Stimulated activated CD4-positive, alpha-beta T cell treated with anti-CD3 and anti-CD28 coated beads, Interleukin-4, amount 100 ng/mL, for 48 hours (primary cell): Measurements from ENCODE around the gene CD48.

ENCODE experiments used
- DNase-seq, 2 donors: peaks; one replicate each; pipeline ENCODE4 v3.0.0-alpha.2; 2020; ENCODE audit warnings: low read depth in 2 of 2

The CD48 gene

DNA sequence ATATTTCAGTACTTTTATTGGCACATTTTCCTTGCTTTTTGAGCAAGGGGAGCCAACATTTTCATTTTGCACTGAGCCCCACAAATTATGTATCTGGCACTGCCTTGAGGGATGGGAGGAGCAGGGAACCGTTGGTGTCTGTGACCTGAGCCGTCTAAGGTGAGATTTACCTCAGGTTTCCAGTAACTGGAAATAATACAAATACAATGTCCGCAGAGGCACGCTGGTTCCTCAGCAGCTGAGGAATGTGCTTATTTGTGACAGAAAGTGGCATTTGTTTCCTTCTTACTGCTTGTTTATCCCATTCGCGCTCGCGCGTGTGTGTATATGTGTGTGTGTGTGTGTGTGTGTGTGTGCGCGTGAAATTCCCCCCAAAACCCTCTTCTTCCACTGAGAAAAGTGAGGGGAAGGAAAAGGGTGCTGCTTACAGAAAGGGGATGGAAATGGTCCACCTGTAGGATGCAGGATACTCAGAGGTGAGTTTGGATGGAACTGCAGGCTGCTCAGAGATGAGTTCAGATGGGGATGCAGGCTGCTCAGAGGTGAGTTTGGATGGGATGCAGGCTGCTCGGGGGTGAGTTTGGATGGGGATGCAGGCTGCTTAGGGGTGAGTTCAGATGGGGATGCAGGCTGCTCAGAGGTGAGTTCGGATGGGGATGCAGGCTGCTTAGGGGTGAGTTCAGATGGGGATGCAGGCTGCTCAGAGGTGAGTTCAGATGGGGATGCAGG lies 34.6 kb downstream of the CD48 start:
- no peak for DNase-seq

GRCh38 chr1:160675641-160676410 lies 35.8 kb downstream of the CD48 start:
- peak; percentile 62 to 74 for DNase-seq

GRCh38 chr1:160674415-160674814 lies 37.2 kb downstream of the CD48 start:
- DNase-seq, result no peak

DNA sequence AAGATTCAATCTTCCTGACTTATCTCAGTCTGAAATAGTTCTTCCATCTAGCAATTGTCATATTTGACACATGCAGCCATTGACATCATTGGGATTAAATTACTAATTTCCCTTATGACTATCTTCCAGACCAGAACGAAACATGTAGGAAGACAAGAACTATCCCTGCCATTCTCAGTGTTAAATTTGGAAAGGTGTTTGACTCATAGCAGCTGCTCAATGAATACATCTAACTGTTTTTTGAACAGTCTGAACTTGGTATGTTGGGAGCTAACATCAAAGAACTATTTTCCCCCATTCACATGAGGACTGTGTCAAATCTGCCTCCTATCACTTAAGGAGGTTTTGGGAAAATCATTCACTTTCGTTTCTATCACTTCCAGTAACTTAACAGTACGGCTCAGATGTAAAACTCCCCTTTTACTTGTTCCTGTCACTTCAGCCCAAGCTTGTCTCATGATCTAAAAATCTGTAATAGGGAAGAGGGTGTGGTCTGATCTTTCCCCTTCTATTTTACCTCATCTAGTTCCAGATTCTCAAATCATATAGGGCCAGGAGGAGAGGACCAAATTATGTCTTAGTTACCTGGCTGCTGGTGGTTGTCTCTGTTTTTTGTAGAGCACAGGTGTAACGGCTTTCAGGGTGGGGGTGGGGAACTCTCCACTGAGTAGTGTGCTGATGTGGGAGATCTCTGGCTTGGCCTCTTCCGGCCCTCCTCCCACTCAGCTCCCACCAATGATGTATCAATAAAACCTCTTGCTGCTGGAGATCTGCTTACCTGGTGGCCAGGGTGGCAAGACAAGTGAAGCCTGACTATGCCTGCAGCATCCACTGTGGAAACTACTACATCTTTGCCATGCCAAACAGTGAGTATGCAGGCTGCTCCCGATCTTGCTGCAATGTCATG lies 38.6 kb downstream of the CD48 start:
- DNase-seq, result no peak

GRCh38 chr1:160671603-160672517 lies 39.8 kb downstream of the CD48 start:
- no peak for DNase-seq

- no peak for DNase-seq
Observed at GRCh38 chr1:160670701-160671100, 40.9 kb downstream of the CD48 start.

- DNase-seq, result no peak
Observed at GRCh38 chr1:160669802-160670201, 41.8 kb downstream of the CD48 start.

- DNase-seq, result no peak
Observed at GRCh38 chr1:160669276-160669675, 42.3 kb downstream of the CD48 start.

DNA sequence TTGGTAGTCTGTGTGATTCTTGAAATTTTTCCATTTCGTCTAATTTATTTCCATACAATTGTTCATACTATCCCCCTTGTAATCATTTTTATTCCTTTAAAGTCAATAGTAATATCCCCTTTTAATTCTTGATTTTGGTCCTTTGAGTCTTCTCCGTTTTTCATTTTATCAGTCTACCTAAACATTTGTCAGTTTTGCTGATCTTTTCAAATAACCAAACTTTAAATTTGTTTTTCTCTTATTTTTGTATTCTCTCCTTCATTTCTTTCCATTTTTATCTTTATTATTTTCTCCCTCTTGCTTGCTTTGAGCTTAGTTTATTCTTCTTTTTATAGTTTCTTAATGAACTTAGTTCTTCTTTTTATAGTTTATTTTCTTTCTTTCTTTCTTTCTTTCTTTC lies 43.7 kb downstream of the CD48 start:
- DNase-seq, result no peak

DNA sequence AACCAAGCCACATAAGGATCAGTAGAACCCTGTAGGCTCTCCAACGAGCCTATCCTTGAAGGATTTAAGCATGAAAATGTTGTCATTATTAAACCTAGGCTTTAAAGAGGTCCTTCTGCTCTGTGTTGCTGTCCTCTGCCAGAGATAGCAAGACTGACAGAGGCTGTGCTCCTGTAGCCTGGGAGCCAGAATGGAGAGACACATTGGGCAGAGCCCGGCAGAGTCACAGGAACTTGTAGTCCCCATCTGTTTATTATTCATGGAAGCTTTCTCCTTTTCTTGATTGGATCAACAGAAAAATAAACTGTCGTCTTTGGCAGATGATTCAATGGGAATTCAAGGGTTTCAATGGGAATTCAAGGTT lies 45.6 kb downstream of the CD48 start:
- DNase-seq, result no peak

- no peak for DNase-seq
Observed at GRCh38 chr1:160665330-160666078, 46.1 kb downstream of the CD48 start.

DNA sequence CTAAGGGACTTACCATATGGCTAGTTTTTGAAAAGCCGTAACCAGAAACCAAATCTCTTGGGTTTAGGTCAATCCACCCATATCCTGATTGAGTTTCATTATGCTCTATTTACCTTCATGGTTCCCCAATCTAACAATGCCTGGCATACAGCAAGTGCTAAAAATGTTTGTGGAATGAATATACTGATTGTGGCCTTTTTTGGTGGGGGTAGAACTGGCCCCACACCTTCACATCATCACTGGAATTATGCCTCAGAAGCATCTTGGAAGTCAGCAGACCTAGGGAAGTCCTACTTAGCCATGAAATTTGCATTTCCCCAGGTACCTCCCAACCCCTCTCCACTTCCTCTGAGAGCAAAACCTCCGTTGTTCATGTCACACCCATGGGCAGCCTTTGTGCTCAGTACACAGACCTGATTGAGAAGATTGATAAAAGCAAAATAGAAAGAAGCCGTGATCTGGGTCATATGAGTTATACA lies 47.0 kb downstream of the CD48 start:
- DNase-seq, result no peak

DNA sequence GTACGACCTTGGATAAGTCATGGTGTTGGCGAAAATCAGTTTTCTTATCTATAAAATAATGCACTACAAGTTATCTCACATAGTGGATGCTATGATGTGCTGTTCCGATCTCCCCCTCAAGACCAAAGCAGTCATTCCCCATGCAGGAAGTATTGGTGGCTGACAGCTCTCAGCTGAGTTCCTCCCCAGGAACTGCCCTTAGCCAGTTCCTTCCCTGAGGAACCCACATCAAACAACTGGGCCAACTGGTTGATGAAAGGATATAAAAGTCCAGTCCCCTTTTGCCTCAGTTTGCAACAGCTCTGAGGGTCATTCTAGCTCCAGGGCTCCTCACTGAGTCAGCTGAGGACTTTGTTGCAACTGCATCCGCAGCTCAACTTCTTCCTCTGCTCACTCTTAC lies 48.7 kb downstream of the CD48 start:
- DNase-seq, result no peak

- DNase-seq, result no peak
Observed at GRCh38 chr1:160659566-160659965, 52.1 kb downstream of the CD48 start.

GRCh38 chr1:160658814-160659193 lies 52.8 kb downstream of the CD48 start:
- no peak for DNase-seq

DNA sequence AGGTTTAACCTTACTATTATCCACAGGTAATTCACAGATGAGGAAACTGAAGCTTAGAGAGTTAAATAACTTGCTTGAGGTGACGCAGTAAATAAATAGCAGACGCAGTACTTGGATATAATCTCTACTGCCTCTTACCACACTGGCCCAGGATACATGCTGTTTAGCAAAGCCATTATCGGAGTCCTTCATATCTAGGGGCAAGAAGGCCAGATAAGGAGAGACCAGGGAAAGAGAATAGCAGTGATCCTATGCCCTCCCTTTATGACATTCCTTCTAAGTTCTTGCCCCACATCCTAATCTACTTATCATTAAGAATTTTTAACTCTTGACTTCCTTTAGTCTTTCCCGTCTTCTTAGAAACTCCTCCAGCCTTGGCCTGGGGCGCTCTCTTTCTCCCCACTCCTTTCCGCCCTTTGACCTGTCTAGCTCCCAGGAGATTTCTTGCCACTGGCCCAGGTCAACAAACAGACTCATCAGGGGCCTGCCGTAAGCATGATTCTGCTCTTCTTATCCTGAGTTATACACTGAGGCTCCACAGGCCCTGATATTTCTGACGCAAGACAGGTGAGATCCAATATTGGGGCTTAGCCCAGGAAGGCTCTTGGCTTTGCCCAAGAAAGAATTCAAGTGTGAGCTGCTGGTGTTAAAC lies 53.3 kb downstream of the CD48 start:
- DNase-seq, result no peak

GRCh38 chr1:160657250-160657781 lies 54.3 kb downstream of the CD48 start:
- DNase-seq, result no peak

DNA sequence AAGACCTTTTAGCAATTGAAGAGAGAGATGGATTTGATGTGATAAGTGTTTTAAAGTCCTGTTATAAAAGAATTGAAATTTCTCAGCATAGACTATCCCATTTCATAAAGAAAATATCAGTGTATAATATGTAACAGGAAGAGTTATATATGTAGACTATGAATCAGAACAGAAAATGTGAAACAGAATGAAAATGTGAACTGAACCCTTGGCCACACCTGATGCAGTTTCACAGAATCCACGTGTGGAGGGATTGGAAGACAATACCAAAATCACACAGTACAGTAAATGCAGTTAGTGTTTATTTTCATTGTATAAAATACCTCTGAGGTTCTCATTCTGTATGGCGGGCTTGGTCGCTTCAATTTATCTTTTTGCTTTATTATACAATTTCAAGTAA lies 54.9 kb downstream of the CD48 start:
- DNase-seq, result no peak

DNA sequence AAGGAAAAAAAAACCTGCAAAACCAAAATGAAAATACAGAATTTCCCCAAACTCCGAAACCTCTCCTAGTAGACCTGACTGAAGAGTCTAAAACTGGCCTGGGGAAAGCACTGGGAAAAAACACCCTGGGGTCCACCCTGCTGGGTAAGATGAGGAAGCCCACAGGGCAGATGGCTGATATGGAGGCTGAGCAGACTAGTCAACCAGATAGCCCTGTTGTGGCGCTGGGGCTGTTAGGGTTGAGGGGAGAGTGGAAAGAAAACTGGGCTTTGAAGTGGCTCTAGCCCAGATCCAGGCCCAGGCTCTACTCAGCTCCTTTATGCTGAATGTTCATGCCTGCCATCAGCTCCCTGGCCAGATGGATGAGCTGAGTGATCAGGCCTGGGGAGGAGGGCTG lies 58.0 kb downstream of the CD48 start:
- no peak for DNase-seq
